HepG2 (cell line): ENCODE data around the gene BICDL1. TPM values are rescaled to one million over a fixed set of nuclear protein-coding genes. Genes with fewer than 3 reads are reported as not detected.

Experiments used
- DBP ChIP-seq: sonication (generic); formaldehyde crosslinking; IDR thresholded peaks from 2 replicates; pipeline ENCODE4 v1.4.0; 2020; ENCODE audit warnings: missing genetic modification reagents; ENCODE audit errors: not compliant biosample characterization
- ELF3 ChIP-seq: IDR thresholded peaks from 2 replicates; pipeline ENCODE4 v1.6.1; 2016; ENCODE audit warnings: missing genetic modification reagents, missing compliant biosample characterization
- ETS1 ChIP-seq: sonication (generic); formaldehyde crosslinking; IDR thresholded peaks from 2 replicates; pipeline ENCODE4 v1.4.0; 2020; ENCODE audit warnings: missing genetic modification reagents
- FOXM1 ChIP-seq: sonication (generic); formaldehyde crosslinking; IDR thresholded peaks from 2 replicates; pipeline ENCODE4 v1.5.0; 2020; ENCODE audit warnings: missing genetic modification reagents
- GABPB1 ChIP-seq: IDR thresholded peaks from 2 replicates; pipeline ENCODE4 v1.6.1; 2016; ENCODE audit warnings: mild to moderate bottlenecking, missing genetic modification reagents, moderate library complexity, missing compliant biosample characterization
- KIAA2018 ChIP-seq: sonication (generic); formaldehyde crosslinking; IDR thresholded peaks from 2 replicates; pipeline ENCODE4 v1.5.0; 2020; ENCODE audit warnings: mild to moderate bottlenecking, missing genetic modification reagents, borderline replicate concordance
- MIXL1 ChIP-seq: IDR thresholded peaks from 2 replicates; pipeline ENCODE4 v1.6.1; 2016
- MXD4 ChIP-seq: IDR thresholded peaks from 2 replicates; pipeline ENCODE4 v1.6.1; 2016; ENCODE audit warnings: mild to moderate bottlenecking, missing biosample characterization, missing genetic modification reagents
- NPAS2 ChIP-seq: sonication (generic); formaldehyde crosslinking; IDR thresholded peaks from 2 replicates; pipeline ENCODE4 v1.8.0; 2022; ENCODE audit warnings: mild to moderate bottlenecking, missing genetic modification reagents, borderline replicate concordance
- RFXAP ChIP-seq: sonication (generic); formaldehyde crosslinking; IDR thresholded peaks from 2 replicates; pipeline ENCODE4 v1.4.0; 2020; ENCODE audit warnings: missing genetic modification reagents, borderline replicate concordance
- SUZ12 ChIP-seq: fragments of 150-350 bp; IDR thresholded peaks from 2 replicates; pipeline ENCODE4 v1.6.1; 2014; ENCODE audit warnings: low read depth, low read length
- TCF12 ChIP-seq, 2 experiments: fragments of 450-650 bp in 1 of 2; sonication (generic) in 1 of 2; formaldehyde crosslinking in 1 of 2; IDR thresholded peaks; 2 replicates each; pipeline versions ENCODE4 v1.6.1 to v1.8.0; 2017 to 2022; ENCODE audit warnings: antibody characterized with exemption in 1 of 2, mild to moderate bottlenecking in 1 of 2, missing genetic modification reagents in 1 of 2, moderate library complexity in 1 of 2
- ZFP90 ChIP-seq: sonication (generic); formaldehyde crosslinking; IDR thresholded peaks from 2 replicates; pipeline ENCODE4 v1.8.0; 2022; ENCODE audit warnings: missing genetic modification reagents, mild to moderate bottlenecking, inconsistent platforms, borderline replicate concordance
- ZNF224 ChIP-seq: sonication (generic); formaldehyde crosslinking; IDR thresholded peaks from 2 replicates; pipeline ENCODE4 v1.5.0; 2020; ENCODE audit warnings: mild to moderate bottlenecking, missing genetic modification reagents
- ZNF253 ChIP-seq: sonication (generic); formaldehyde crosslinking; IDR thresholded peaks from 2 replicates; pipeline ENCODE4 v1.8.0; 2022; ENCODE audit warnings: mild to moderate bottlenecking, missing genetic modification reagents, borderline replicate concordance
- ZNF557 ChIP-seq: sonication (generic); formaldehyde crosslinking; IDR thresholded peaks from 2 replicates; pipeline ENCODE4 v1.4.0; 2020; ENCODE audit warnings: missing genetic modification reagents
- polyA plus RNA-seq, 8 experiments: library from polyadenylated mRNA; depleted of rRNA in 3 of 8; stranded (reverse) in 7 of 8; unstranded in 1 of 8; fragments of >200 nt; fragmentation: Illumina TruSeq in 4 of 8; extraction: Trizol in 4 of 8; gene quantifications; 2 replicates each; pipeline versions ENCODE4 v1.2.1 to v1.2.3, GENCODE V29; 2011 to 2016; ENCODE audit warnings: low read depth in 4 of 8, missing spikeins in 1 of 8, mixed read lengths in 1 of 8; ENCODE audit not compliant: insufficient read depth in 1 of 8
- total RNA-seq, 5 experiments: library from RNA; depleted of rRNA; stranded (reverse); fragments of >200 nt; fragmentation: Illumina TruSeq; extraction: Trizol; gene quantifications; 2 replicates each; pipeline ENCODE4 v1.2.3, GENCODE V29; 2016; ENCODE audit warnings: low read depth in 1 of 5

BICDL1 gene
- total and polyA plus RNA-seq, 2 of the 13 experiments (the other 11 are each of a cell fraction or from before 2014, with no cell fraction given), result 3.6 to 9.7 TPM

DNA sequence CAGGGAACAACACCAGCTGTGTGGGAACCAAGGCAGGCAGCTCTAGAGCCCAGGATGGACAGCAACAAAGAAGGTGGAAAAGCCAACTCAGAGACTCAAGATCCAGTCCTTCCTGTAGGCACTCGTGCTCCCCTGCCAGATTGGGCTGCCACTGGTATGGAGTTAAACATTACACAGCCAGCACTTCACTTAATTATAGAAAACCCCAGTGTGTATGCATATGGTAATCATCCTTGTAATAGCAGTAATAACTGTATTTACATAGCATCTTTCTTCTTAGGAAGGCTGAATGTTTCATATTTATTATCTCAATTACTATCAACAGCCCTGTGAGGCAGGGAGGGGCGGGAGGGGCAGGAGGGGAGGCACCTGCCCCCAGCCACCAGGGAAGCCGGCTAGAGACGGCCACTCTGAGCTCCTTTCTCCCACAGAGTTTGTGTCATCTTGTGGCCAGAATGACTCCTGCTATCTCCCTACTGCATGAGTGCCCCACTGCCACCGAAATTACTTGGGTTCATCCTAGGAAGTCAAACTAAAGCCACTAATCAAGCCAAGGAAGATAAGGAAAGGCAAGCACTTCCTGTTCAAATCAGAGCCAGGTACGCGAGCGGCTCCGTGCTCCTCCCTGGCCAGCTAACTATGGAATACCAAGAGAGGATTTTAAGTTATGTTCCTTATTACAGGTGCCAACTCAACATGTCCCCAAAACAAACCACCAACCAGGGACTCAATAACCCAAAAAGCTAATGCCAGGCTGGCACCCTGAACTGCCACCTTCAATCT, 143.2 kb downstream of the BICDL1 start (continued):
- TF ChIP-seq KIAA2018 (no peak), DBP (CRISPR knock-in tag) (no peak), TCF12 (IDR thresholded peaks at IDR 0.05) (no peak), TCF12 (CRISPR knock-in tag; IDR thresholded peaks at IDR 0.05) (no peak), NPAS2 (CRISPR knock-in tag) (no peak), ZNF253 (CRISPR knock-in tag) (no peak), ZNF557 (CRISPR knock-in tag) (no peak), ELF3 (CRISPR knock-in tag) (no peak), GABPB1 (CRISPR knock-in tag) (no peak), MXD4 (no peak), ZFP90 (CRISPR knock-in tag) (no peak), ZNF224 (CRISPR knock-in tag) (no peak), FOXM1 (CRISPR knock-in tag) (no peak), MIXL1 (no peak), RFXAP (CRISPR knock-in tag) (no peak), ETS1 (CRISPR knock-in tag) (no peak), SUZ12 (no peak)
- TF ChIP-seq, all 625 proteins: peak for 0
